Measurements from ENCODE around the gene KHSRP.

- TF ChIP-seq EZH2 (IDR thresholded peaks at IDR 0.05; ENCODE audit: low read depth) (no peak), CTCF (conservative IDR thresholded peaks at IDR 0.05) (no peak)
Observed at GRCh38 chr19:6455924-6456323, 31.3 kb upstream of the KHSRP start.
